NB4 (cell line): ENCODE data around the gene KRTAP10-10.

Experiments
- CTCF ChIP-seq: IDR thresholded peaks from one replicate; pipeline ENCODE4 v1.5.1; 2012; ENCODE audit warnings: low read depth, low read length
- MAX ChIP-seq: IDR thresholded peaks from 2 replicates; pipeline ENCODE4 v1.6.1; 2011; ENCODE audit warnings: low read depth, low read length
- MYC ChIP-seq: IDR thresholded peaks from 2 replicates; pipeline ENCODE4 v1.6.1; 2011; ENCODE audit warnings: low read depth, low read length
- POLR2A ChIP-seq: IDR thresholded peaks from 2 replicates; pipeline ENCODE4 v1.6.1; 2011; ENCODE audit warnings: mild to moderate bottlenecking; ENCODE audit not compliant: insufficient read length; ENCODE audit errors: extremely low read depth

GRCh38 chr21:44658913-44659595 is 21.9 kb downstream of the KRTAP10-10 start:
- TF ChIP-seq CTCF (no peak), POLR2A (no peak), MAX (no peak), MYC (no peak)
